Stomach (tissue), 9 donors: ENCODE measurements around the gene LMNTD2. TPM values are rescaled to one million over a fixed set of nuclear protein-coding genes. Genes with fewer than 3 reads are reported as not detected.

Experiments used
- DNase-seq, 2 donors: peaks; one replicate each; pipeline versions ENCODE4 v3.0.0 to v3.0.0-alpha.2; 2013 to 2019
- H3K27ac ChIP-seq, 5 donors: fragments of 200-600 bp in 4 of 5; sonication (generic) in 4 of 5; one replicate each; pipeline ENCODE4 v1.5.1; 2013 to 2019; ENCODE audit warnings: mild to moderate bottlenecking in 1 of 5, moderate library complexity in 1 of 5
- H3K27me3 ChIP-seq, 3 donors: fragments of 200-600 bp; sonication (generic); one replicate each; pipeline ENCODE4 v1.5.1; 2017 to 2019; ENCODE audit warnings: mixed run types in 1 of 3
- H3K36me3 ChIP-seq, 4 donors: fragments of 200-600 bp; sonication (generic); 1 replicate in 3 of 4; 2 replicates in 1 of 4; pipeline ENCODE4 v1.5.1; 2016 to 2019
- H3K4me1 ChIP-seq, 4 donors: fragments of 200-600 bp; sonication (generic); one replicate each; pipeline ENCODE4 v1.5.1; 2016 to 2019
- H3K4me3 ChIP-seq, 4 donors: fragments of 200-600 bp; sonication (generic) in 3 of 4; one replicate each; pipeline ENCODE4 v1.5.1; 2016 to 2019; ENCODE audit warnings: mild to moderate bottlenecking in 1 of 4
- H3K9me3 ChIP-seq, 4 donors: fragments of 200-600 bp; sonication (generic); one replicate each; pipeline ENCODE4 v1.5.1; 2016 to 2019
- EP300 ChIP-seq: sonication (generic); formaldehyde crosslinking; IDR thresholded peaks from one replicate; pipeline ENCODE4 v1.6.1; 2017; ENCODE audit warnings: antibody characterized with exemption
- POLR2A ChIP-seq, 4 donors: fragments of 450-650 bp; IDR thresholded peaks; one replicate each; pipeline ENCODE4 v1.6.1; 2016; ENCODE audit warnings: antibody characterized with exemption in 4 of 4, control low read depth in 2 of 4, mild to moderate bottlenecking in 1 of 4, moderate library complexity in 1 of 4
- POLR2AphosphoS5 ChIP-seq, 3 donors: sonication (generic); formaldehyde crosslinking; IDR thresholded peaks; one replicate each; pipeline ENCODE4 v1.6.1; 2016; ENCODE audit warnings: antibody characterized with exemption in 3 of 3
- whole genome bisulfite sequencing, 5 donors: extraction: QIAGEN DNeasy Blood & Tissue Kit in 3 of 5; methylation state at CpG; one replicate each; pipeline versions ENCODE4 v1.1.5 to v1.1.7; 2013 to 2018; 5-methylcytosine and 5-hydroxymethylcytosine counted together
- intact Hi-C: fragments of 100-400 bp; cut with DNase I; formaldehyde crosslinking; loops from one replicate; pipeline ENCODE4 v1.15.1; 2023; ENCODE audit warnings: low total_unique reads
- polyA plus RNA-seq, 3 donors: library from polyadenylated mRNA; stranded (reverse); fragments of 200-250 nt; gene quantifications; one replicate each; pipeline ENCODE4 v1.2.3, GENCODE V29; 2013
- total RNA-seq, 5 donors: library from RNA; depleted of rRNA; stranded (reverse); fragments of >200 nt; gene quantifications; one replicate each; pipeline versions ENCODE4 v1.1.0 to v1.2.3, GENCODE V29; 2014 to 2016
- TF ChIP-seq, protein P1 (sequence below), 7 experiments: fragments of 450-650 bp in 4 of 7; fragments of 200-600 bp in 3 of 7; sonication (generic) in 3 of 7; IDR thresholded peaks; one replicate each; pipeline ENCODE4 v1.5.1; 2016 to 2019; ENCODE audit warnings: antibody characterized with exemption in 7 of 7, control low read depth in 2 of 7, mild to moderate bottlenecking in 1 of 7
- donor health status: healthy with polysubstance abuse.
- donor health status: Bipolar disorder and iron deficiency.
- donor health status: healthy.

Gene LMNTD2
- total and polyA plus RNA-seq, 8 donors, result 0.55 to 92.7 (median 8.2) TPM

DNA sequence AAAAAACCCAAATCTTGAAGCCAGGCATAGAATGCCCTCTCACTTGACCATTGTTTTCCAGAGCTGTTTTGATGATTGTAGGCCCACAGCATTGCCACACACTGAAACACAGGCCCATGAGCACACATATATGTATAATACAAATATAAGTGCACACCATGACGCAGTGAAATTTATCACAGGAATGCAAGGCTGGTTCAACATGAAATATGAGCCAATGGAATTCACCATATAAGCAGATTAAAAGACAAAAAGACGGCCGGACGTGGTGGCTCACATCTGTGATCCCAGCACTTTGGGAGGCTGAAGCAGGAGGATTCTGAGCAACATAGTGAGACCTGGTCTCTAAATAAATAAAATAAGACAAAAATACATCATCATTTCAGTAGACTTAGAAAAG is 44.1 kb downstream of the LMNTD2 start:
- Histone ChIP-seq H3K36me3 (peaks cover 0 to 38% (median 20%) of the 10 kb centered on the region in 4 donors), H3K4me3 (no peak overlapping the region), H3K27me3 (no peaks in the 10 kb centered on the region), H3K27ac (no peak overlapping the region), H3K4me1 (peaks cover 0 to 16% (median 12%) of the 10 kb centered on the region in 4 donors), H3K9me3 (peaks cover 0 to 13% (median 8%) of the 10 kb centered on the region in 4 donors)
- 91 to 97% (median 93%) methylated on average over 4 of the region's 4 CpGs for WGBS, 5 donors
- intact Hi-C loops, result no loop called here
- no peak for DNase-seq
- TF ChIP-seq, protein P1, sequence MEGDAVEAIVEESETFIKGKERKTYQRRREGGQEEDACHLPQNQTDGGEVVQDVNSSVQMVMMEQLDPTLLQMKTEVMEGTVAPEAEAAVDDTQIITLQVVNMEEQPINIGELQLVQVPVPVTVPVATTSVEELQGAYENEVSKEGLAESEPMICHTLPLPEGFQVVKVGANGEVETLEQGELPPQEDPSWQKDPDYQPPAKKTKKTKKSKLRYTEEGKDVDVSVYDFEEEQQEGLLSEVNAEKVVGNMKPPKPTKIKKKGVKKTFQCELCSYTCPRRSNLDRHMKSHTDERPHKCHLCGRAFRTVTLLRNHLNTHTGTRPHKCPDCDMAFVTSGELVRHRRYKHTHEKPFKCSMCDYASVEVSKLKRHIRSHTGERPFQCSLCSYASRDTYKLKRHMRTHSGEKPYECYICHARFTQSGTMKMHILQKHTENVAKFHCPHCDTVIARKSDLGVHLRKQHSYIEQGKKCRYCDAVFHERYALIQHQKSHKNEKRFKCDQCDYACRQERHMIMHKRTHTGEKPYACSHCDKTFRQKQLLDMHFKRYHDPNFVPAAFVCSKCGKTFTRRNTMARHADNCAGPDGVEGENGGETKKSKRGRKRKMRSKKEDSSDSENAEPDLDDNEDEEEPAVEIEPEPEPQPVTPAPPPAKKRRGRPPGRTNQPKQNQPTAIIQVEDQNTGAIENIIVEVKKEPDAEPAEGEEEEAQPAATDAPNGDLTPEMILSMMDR (IDR thresholded peaks at IDR 0.05), result no peak
- no peak for TF ChIP-seq POLR2AphosphoS5 (IDR thresholded peaks at IDR 0.05)
- TF ChIP-seq EP300, result no peak
- TF ChIP-seq POLR2A (IDR thresholded peaks at IDR 0.05), result no peak

DNA sequence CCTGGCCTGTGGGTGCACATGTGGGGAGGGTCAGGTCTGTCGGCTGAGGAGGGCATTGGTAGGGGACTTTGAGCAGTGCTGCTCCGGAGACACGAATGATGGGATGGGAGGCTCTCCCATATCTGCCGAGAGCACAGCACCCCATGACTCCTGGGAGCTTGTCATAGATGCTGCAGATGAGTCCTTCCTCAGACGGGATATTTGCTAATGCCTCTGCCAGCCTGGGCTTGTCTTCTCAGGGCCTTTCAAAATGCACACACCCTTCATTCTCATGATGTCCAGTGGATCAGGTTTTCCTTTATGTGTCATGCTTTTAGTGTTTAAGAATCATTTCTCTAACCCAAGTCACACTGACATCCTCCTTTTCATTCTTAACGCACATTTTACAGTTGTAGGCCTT is 45.4 kb downstream of the LMNTD2 start:
- intact Hi-C loops, result no loop called here
- DNase-seq, result no peak
- no peak for TF ChIP-seq EP300
- no peak for TF ChIP-seq POLR2AphosphoS5 (IDR thresholded peaks at IDR 0.05)
- TF ChIP-seq POLR2A (IDR thresholded peaks at IDR 0.05), result no peak
- TF ChIP-seq, protein P1 (IDR thresholded peaks at IDR 0.05), result no peak
- H3K27ac ChIP-seq, result no peak overlapping the region
- H3K36me3 ChIP-seq, result peaks cover 0 to 48% (median 31%) of the 10 kb centered on the region in 4 donors
- H3K4me1 ChIP-seq, result peaks cover 0 to 16% (median 12%) of the 10 kb centered on the region in 4 donors
- WGBS, 5 donors, result 84 to 94% (median 92%) methylated on average over 6 of the region's 6 CpGs
- no peaks in the 10 kb centered on the region for H3K27me3 ChIP-seq
- peaks cover 0 to 13% (median 8%) of the 10 kb centered on the region in 4 donors for H3K9me3 ChIP-seq
- H3K4me3 ChIP-seq, result no peak overlapping the region

DNA sequence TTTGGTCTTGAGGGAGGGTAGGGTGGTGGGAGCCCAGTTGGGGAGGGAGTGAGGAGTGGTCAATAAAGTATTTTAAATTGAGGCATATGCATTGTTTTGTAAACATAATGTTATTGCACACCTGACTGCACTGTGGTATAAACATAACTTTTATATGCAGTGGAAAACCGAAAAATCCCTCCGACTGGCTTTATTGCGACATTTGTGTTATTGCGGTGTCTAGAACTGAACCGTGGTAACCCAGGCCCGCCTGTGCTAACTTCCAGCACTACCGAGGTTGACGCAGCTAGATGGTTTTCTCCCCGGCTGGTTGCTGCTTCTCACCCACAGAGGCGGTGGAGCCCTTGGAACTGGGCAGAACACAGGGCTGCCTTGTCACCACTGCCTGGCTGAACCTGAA is 45.9 kb downstream of the LMNTD2 start:
- H3K4me3 ChIP-seq, result no peak overlapping the region
- 82 to 97% (median 92%) methylated on average over 10 of the region's 10 CpGs for WGBS, 5 donors
- no peak overlapping the region for H3K27ac ChIP-seq
- intact Hi-C loops, result no loop called here
- H3K9me3 ChIP-seq, result peaks cover 0 to 13% (median 8%) of the 10 kb centered on the region in 4 donors
- TF ChIP-seq POLR2AphosphoS5 (IDR thresholded peaks at IDR 0.05) (no peak), POLR2A (IDR thresholded peaks at IDR 0.05) (no peak), EP300 (no peak)
- TF ChIP-seq, protein P1 (IDR thresholded peaks at IDR 0.05), result no peak
- peaks cover 0 to 16% (median 12%) of the 10 kb centered on the region in 4 donors for H3K4me1 ChIP-seq
- peaks cover 0 to 52% (median 36%) of the 10 kb centered on the region in 4 donors for H3K36me3 ChIP-seq
- H3K27me3 ChIP-seq, result no peaks in the 10 kb centered on the region
- DNase-seq, result no peak

DNA sequence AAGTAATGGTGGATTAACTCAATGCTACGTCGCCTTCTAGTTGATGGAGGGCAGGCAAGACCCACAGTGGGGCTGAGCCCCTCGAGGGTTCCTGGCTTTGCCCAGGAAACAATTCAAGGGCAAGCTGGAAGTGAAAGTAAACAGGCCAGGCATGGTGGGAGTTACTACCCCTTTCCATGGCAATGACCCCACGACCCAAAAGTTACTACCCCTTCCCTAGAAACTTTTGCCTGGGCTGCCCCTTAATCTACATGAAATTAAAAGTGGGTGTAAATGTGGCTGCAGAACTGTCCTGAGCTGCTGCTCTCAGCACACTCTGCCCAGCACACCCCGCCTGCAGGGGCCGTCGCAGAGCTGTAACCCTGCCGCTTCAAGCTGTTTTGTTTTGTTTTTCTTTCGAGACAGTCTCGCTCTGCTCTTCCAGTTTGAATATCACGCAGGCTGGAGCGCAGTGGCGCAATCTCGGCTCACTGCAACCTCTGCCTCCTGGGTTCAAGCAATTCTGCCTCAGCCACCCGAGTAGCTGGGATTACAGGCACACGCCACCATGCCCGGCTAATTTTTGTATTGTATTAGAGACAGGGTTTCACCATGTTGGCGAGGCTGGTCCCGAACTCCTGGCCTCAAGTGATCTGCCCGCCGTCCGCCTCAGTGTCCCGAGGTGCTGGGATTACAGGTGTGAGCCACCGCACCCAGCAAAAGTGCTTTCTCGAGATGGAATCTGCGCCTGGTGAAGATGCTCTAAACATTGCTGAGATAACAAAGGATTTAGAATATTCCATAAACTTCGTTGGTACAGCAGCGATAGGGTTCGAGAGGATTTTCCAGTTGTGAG is 47.6 kb downstream of the LMNTD2 start:
- H3K4me3 ChIP-seq, result no peak overlapping the region
- TF ChIP-seq POLR2A (IDR thresholded peaks at IDR 0.05), result no peak
- no peak for TF ChIP-seq POLR2AphosphoS5 (IDR thresholded peaks at IDR 0.05)
- TF ChIP-seq, protein P1 (IDR thresholded peaks at IDR 0.05), result no peak
- TF ChIP-seq EP300, result no peak
- intact Hi-C loops, result no loop called here
- peaks cover 0 to 61% (median 45%) of the 10 kb centered on the region in 4 donors for H3K36me3 ChIP-seq
- peaks cover 0 to 13% (median 8%) of the 10 kb centered on the region in 4 donors for H3K9me3 ChIP-seq
- no peak overlapping the region for H3K27ac ChIP-seq
- H3K27me3 ChIP-seq, result no peaks in the 10 kb centered on the region
- peaks cover 1 to 10% (median 7%) of the 10 kb centered on the region in 4 donors for H3K4me1 ChIP-seq
- no peak for DNase-seq
- WGBS, 5 donors, result 89 to 94% (median 93%) methylated on average over 29 of the region's 29 CpGs
